Parathyroid adenoma (tissue), 2 donors: ENCODE data around the gene DIP2C.

ENCODE experiments used
- H2AFZ ChIP-seq: fragments of 300-600 bp; sonication (generic); one replicate; pipeline ENCODE4 v1.7.0; 2017; ENCODE audit warnings: antibody characterized with exemption, mild to moderate bottlenecking
- H3K27ac ChIP-seq: fragments of 300-600 bp; sonication (generic); one replicate; pipeline ENCODE4 v1.7.0; 2017
- H3K27me3 ChIP-seq: fragments of 300-600 bp; sonication (generic); one replicate; pipeline ENCODE4 v1.7.0; 2017; ENCODE audit warnings: low read length; ENCODE audit not compliant: control insufficient read depth, insufficient read depth
- H3K36me3 ChIP-seq: fragments of 300-600 bp; sonication (generic); one replicate; pipeline ENCODE4 v1.7.0; 2017; ENCODE audit warnings: low read length; ENCODE audit not compliant: control insufficient read depth, insufficient read depth
- H3K4me1 ChIP-seq: fragments of 300-600 bp; sonication (generic); one replicate; pipeline ENCODE4 v1.7.0; 2017; ENCODE audit warnings: control low read depth
- H3K4me2 ChIP-seq: fragments of 300-600 bp; sonication (generic); one replicate; pipeline ENCODE4 v1.7.0; 2017; ENCODE audit warnings: low read length
- H3K4me3 ChIP-seq: fragments of 300-600 bp; sonication (generic); one replicate; pipeline ENCODE4 v1.7.0; 2017; ENCODE audit warnings: low read depth, low read length
- H3K79me2 ChIP-seq: fragments of 300-600 bp; sonication (generic); one replicate; pipeline ENCODE4 v1.7.0; 2017; ENCODE audit warnings: control low read depth
- H3K9ac ChIP-seq: fragments of 300-600 bp; sonication (generic); one replicate; pipeline ENCODE4 v1.7.0; 2017; ENCODE audit warnings: mild to moderate bottlenecking
- H3K9me3 ChIP-seq: fragments of 300-600 bp; sonication (generic); one replicate; pipeline ENCODE4 v1.7.0; 2017; ENCODE audit warnings: low read length; ENCODE audit not compliant: control insufficient read depth
- TF ChIP-seq, protein P1 (sequence below): fragments of 300-600 bp; sonication (generic); IDR thresholded peaks from one replicate; pipeline ENCODE4 v1.7.0; 2017; ENCODE audit warnings: antibody characterized with exemption, mild to moderate bottlenecking
- donor health status: primary hyperparathyroidism.

The DIP2C gene

GRCh38 chr10:604716-605631 is 84.5 kb downstream of the DIP2C start:
- Histone ChIP-seq H3K9ac (no peak overlapping the region), H3K79me2 (peaks cover 31% of the 10 kb centered on the region), H3K27ac (no peak overlapping the region), H3K4me2 (no peak overlapping the region), H3K9me3 (no peaks in the 10 kb centered on the region), H3K4me1 (peaks cover 6% of the 10 kb centered on the region), H3K27me3 (no peaks in the 10 kb centered on the region), H3K36me3 (no peaks in the 10 kb centered on the region), H2AFZ (no peak overlapping the region), H3K4me3 (no peak overlapping the region)
- TF ChIP-seq, protein P1, sequence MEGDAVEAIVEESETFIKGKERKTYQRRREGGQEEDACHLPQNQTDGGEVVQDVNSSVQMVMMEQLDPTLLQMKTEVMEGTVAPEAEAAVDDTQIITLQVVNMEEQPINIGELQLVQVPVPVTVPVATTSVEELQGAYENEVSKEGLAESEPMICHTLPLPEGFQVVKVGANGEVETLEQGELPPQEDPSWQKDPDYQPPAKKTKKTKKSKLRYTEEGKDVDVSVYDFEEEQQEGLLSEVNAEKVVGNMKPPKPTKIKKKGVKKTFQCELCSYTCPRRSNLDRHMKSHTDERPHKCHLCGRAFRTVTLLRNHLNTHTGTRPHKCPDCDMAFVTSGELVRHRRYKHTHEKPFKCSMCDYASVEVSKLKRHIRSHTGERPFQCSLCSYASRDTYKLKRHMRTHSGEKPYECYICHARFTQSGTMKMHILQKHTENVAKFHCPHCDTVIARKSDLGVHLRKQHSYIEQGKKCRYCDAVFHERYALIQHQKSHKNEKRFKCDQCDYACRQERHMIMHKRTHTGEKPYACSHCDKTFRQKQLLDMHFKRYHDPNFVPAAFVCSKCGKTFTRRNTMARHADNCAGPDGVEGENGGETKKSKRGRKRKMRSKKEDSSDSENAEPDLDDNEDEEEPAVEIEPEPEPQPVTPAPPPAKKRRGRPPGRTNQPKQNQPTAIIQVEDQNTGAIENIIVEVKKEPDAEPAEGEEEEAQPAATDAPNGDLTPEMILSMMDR, result no peak

DNA sequence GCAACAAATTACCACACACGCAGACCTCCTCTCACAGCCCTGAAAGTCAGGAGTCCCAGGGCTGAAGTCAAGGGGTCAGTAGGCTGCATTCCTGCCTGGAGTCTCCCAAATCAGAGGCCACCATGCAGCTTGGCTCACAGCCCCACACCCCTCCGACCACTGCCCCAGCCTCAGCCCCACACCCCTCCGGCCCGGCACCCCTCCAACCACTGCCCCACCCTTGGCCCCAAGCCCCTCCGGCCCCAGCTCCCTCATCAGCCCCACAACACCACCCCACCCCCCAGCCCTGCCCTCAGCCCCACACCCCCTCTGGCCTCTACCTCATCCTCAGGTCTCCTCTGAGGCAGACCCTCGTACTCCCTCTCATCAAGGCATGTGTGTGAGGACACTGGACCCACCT is 85.7 kb downstream of the DIP2C start:
- Histone ChIP-seq H3K27me3 (no peaks in the 10 kb centered on the region), H3K9ac (no peak overlapping the region), H3K36me3 (no peaks in the 10 kb centered on the region), H3K79me2 (peaks cover 42% of the 10 kb centered on the region), H2AFZ (no peak overlapping the region), H3K4me2 (no peak overlapping the region), H3K27ac (no peak overlapping the region), H3K4me1 (peaks cover 6% of the 10 kb centered on the region), H3K4me3 (no peak overlapping the region), H3K9me3 (no peaks in the 10 kb centered on the region)
- TF ChIP-seq, protein P1, result no peak

DNA sequence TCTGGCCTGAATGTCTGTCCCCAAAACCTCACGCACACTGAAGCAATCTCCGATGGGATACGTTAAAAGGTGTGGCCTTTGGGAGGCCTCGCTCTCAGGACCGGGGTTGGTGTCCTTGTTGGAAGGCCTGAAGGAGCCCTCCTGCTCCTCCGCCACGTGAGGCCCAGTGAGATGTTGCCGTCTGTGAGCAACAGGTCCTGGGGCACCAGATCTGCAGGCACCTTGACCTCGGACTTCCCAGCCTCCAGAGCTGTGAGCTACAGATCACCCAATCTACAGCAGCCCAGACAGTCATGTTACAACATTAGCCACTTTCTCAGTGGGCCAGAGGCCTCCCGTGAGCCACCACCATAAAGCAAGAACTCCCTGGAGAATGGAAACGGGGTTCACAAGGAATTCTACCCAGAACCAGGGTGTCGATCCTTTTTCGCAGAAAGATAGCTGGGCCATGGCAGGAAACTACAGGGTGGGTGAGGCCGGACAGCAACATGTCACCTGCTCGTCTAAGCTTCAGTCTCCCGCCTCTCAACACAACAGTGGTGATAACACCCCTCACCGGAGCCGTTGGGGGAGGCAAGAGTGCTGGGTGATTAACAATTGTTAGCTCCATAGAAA is 87.0 kb downstream of the DIP2C start:
- Histone ChIP-seq H2AFZ (no peak overlapping the region), H3K4me1 (peaks cover 6% of the 10 kb centered on the region), H3K36me3 (no peaks in the 10 kb centered on the region), H3K4me3 (no peak overlapping the region), H3K4me2 (no peak overlapping the region), H3K79me2 (peaks cover 55% of the 10 kb centered on the region), H3K27me3 (no peaks in the 10 kb centered on the region), H3K9ac (no peak overlapping the region), H3K9me3 (no peaks in the 10 kb centered on the region), H3K27ac (no peak overlapping the region)
- TF ChIP-seq, protein P1, result no peak

GRCh38 chr10:601660-601963 is 87.9 kb downstream of the DIP2C start:
- no peak overlapping the region for H3K4me3 ChIP-seq
- H3K36me3 ChIP-seq, result no peaks in the 10 kb centered on the region
- no peak overlapping the region for H3K9ac ChIP-seq
- no peaks in the 10 kb centered on the region for H3K27me3 ChIP-seq
- TF ChIP-seq, protein P1, result no peak
- no peak overlapping the region for H3K4me2 ChIP-seq
- H3K27ac ChIP-seq, result no peak overlapping the region
- H3K9me3 ChIP-seq, result no peaks in the 10 kb centered on the region
- peaks cover 6% of the 10 kb centered on the region for H3K4me1 ChIP-seq
- H2AFZ ChIP-seq, result no peak overlapping the region
- peaks cover 50% of the 10 kb centered on the region for H3K79me2 ChIP-seq
